ENCODE data around the gene IL3RA. TPM values are rescaled to one million over a fixed set of nuclear protein-coding genes. Genes with fewer than 3 reads are reported as not detected.
"Not testable (repeated sequence)": the region's sequence is repeated elsewhere in the genome, so short reads cannot be mapped to it uniquely, and the experiment has no call there.

IL3RA gene
- total RNA-seq: 10 to 100 TPM; 35.2 to 35.4 TPM

DNA sequence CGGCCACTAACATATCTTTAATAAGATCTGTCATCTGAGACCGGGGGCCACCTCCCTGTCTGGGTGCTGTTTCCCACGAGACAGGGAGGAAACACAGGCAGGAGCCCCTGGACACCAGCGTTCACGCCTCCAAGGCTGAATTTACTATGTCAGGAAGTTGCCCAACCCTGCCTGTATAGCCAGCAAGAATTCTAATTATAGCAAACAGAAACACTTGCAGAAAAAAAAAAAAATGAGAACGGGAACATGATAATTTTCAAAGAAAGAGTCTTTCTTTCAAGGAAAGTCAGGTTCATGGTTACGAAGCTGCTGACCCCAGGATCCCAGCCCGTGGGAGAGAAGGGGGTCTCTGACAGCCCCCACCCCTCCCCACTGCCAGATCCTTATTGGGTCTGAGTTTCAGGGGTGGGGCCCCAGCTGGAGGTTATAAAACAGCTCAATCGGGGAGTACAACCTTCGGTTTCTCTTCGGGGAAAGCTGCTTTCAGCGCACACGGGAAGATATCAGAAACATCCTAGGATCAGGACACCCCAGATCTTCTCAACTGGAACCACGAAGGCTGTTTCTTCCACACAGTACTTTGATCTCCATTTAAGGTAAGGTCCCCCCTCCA is at the start of gene IL3RA:
IL3RA (plus strand) TSS at position 455 of the 613 bp plus-strand sequence. CDS start 4,981 bp downstream, outside the sequence.
- H3K36me3 Mint-ChIP-seq (ENCODE audit: low read depth): peaks cover 47% of the 10 kb centered on the region
- no peaks in the 10 kb centered on the region for H3K27me3 Mint-ChIP-seq
- peak within 1 kb of the TSS; percentile 89 for H3K4me3 Mint-ChIP-seq
- peak; percentile 52 for DNase-seq
- ChIA-PET POLR2A (no interaction called here), CTCF (no interaction called here)
- H3K4me1 Mint-ChIP-seq: peaks cover 41% of the 10 kb centered on the region
- peaks cover 28% of the 10 kb centered on the region for H3K9me3 Mint-ChIP-seq
- H3K27ac Mint-ChIP-seq: peak within 1 kb of the TSS; percentile 82

DNA sequence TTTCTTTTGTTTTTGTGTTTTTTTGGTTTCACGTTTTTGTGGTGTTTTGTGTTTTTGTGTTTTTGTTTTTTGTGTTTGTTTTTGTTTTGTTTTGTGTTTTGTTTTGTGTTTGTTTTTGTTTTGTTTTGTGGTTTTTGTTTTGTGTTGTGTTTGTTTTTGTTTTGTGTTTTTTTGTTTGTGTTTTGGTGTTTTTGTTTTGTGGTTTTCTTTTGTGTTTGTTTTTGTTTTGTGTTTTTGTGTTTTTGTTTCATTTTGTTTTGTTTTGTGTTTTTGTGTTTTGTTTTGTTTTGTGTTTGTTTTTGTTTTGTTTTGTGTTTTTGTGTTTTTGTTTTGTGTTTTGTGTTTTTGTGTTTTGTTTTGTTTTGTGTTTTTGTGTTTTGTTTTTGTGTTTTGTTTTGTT is 47.0 kb upstream of the IL3RA start:
- Mint-ChIP-seq H3K4me1 (peaks cover 3% of the 10 kb centered on the region), H3K36me3 (ENCODE audit: low read depth) (peaks cover 8% of the 10 kb centered on the region), H3K4me3 (no peak overlapping the region), H3K27ac (peak overlapping the region; percentile 72), H3K9me3 (peaks cover 4% of the 10 kb centered on the region), H3K27me3 (peaks cover 17% of the 10 kb centered on the region)
- ChIA-PET POLR2A (no interaction called here), CTCF (no interaction called here)
- DNase-seq: no peak

DNA sequence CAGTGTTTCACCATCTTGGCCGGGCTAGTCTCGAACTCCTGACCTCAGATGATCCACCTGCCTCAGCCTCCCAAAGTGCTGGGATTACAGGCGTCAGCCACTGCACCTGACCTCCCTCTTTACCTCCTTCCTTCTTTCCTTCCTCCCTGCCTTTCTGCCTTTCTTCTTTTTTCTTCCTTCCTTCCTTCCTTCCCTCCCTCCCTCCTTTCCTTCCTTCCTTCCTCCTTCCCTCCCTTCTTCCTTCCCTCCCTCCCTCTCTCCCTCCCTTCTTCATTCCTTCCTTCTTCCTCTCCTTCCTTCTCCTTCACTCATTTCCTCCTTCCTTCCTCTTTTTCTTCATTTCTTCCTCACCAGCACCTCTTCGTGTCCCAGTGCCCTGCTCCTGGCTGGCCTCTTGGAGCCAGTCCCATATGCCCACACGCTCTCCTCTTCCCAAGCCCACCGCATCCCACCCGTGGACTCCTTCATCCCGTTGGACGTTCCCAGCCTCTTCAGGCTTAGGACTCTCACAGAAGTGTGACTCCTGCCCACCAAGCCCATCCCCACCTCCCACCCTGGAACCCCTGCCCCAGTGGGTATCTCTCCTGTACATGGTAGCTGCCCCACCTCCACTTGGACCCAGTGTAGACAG is 45.4 kb upstream of the IL3RA start:
- no peak overlapping the region for H3K4me3 Mint-ChIP-seq
- peaks cover 8% of the 10 kb centered on the region for H3K36me3 Mint-ChIP-seq (ENCODE audit: low read depth)
- peaks cover 17% of the 10 kb centered on the region for H3K27me3 Mint-ChIP-seq
- CTCF ChIA-PET: no interaction called here
- POLR2A ChIA-PET: no interaction called here
- H3K4me1 Mint-ChIP-seq: peaks cover 3% of the 10 kb centered on the region
- H3K27ac Mint-ChIP-seq: no peak overlapping the region
- H3K9me3 Mint-ChIP-seq: peaks cover 10% of the 10 kb centered on the region
- no peak for DNase-seq

DNA sequence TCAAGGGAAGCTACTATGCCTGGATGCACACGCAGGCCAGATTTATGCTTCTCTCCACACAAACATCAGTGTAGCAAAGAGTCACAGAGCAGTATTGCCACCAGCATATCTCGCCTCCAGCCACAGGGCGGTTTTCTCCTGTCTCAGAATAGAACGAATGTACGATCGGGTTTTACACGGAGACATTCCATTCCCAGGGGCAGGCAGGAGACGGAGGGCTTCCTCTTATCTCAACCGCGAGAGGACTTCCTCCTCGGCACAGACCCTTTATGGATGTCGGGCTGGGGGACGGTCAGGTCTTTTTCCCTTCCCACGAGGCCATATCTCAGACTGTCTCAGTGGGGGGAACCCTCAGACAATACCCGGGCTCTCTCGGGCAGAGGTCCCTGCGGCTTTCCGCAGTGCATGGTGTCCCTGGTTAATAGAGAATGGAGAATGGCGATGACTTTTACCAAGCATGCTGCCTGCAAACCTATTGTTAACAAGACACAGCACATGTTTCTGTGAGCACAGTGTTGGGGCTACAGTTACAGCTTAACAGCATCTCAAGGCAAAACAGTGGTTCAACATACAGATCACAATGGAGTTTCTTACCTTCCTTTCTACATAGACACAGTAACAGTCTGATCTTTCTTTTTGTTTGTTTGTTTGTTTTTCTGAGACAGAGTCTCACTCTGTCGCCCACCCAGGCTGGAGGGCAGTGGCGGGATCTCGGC is 43.9 kb upstream of the IL3RA start:
- H3K36me3 Mint-ChIP-seq (ENCODE audit: low read depth): peaks cover 8% of the 10 kb centered on the region
- CTCF ChIA-PET: no interaction called here
- no peak for DNase-seq
- peaks cover 10% of the 10 kb centered on the region for H3K9me3 Mint-ChIP-seq
- H3K27ac Mint-ChIP-seq: no peak overlapping the region
- H3K4me1 Mint-ChIP-seq: peaks cover 3% of the 10 kb centered on the region
- no peak overlapping the region for H3K4me3 Mint-ChIP-seq
- peaks cover 17% of the 10 kb centered on the region for H3K27me3 Mint-ChIP-seq
- POLR2A ChIA-PET: no interaction called here

DNA sequence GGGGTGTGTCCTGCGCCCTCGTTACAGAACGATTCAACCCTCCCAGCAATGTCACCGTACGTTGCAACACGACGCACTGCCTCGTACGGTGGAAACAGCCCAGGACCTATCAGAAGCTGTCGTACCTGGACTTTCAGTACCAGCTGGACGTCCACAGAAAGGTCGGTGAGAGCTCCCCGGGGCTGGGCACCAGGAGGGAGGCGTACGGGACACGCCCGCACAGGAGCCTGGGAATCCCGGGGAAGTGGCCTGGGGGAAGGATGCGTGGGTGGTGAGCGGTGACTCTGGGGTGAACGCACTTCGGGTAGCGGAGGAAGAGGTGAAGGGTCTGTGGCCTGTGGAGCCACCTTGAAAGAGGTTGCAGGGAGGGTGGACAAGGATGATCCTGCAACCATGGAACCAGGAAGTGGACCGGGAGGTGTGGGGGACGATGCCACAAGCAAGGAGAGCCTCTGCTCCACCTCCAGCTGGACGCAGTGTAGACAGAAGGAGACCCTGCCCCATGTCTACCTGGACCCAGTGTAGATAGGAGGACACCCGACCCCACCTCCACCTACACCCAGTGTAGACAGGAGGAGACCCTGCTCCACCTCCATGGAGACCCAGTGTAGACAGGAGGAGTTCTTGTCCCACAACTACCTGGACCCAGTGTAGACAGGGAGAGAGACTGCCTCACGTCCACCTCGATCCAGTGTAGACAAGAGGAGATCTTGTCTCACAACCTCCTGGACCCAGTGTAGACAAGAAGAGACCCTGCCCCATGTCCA is 42.1 kb upstream of the IL3RA start:
- Mint-ChIP-seq H3K36me3 (ENCODE audit: low read depth) (peaks cover 5% of the 10 kb centered on the region), H3K4me3 (no peak overlapping the region), H3K27ac (no peak overlapping the region), H3K4me1 (peaks cover under 1% of the 10 kb centered on the region), H3K9me3 (peaks cover 17% of the 10 kb centered on the region), H3K27me3 (peaks cover 14% of the 10 kb centered on the region)
- DNase-seq: no peak
- ChIA-PET POLR2A (no interaction called here), CTCF (no interaction called here)

DNA sequence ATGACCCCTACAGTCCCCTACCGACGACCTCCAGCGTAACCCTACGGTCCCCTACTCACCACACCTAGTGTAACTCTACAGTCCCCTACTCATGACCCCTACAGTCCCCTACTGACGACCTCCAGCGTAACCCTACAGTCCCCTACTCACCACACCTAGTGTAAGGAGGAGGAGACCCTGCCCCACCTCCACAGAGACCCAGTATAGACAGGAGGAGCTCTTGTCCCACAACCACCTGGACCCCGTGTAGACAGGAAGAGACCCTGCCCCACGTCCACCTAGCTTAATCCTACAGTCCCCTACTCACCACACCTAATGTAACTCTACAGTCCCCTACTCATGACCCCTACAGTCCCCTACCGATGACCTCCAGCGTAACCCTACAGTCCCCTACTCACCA is 41.0 kb upstream of the IL3RA start:
- Mint-ChIP-seq H3K4me1 (no peaks in the 10 kb centered on the region), H3K4me3 (no peak overlapping the region), H3K27ac (no peak overlapping the region), H3K9me3 (peaks cover 12% of the 10 kb centered on the region), H3K27me3 (peaks cover 13% of the 10 kb centered on the region), H3K36me3 (ENCODE audit: low read depth) (no peaks in the 10 kb centered on the region)
- DNase-seq: no peak
- POLR2A ChIA-PET: no interaction called here
- CTCF ChIA-PET: no interaction called here

DNA sequence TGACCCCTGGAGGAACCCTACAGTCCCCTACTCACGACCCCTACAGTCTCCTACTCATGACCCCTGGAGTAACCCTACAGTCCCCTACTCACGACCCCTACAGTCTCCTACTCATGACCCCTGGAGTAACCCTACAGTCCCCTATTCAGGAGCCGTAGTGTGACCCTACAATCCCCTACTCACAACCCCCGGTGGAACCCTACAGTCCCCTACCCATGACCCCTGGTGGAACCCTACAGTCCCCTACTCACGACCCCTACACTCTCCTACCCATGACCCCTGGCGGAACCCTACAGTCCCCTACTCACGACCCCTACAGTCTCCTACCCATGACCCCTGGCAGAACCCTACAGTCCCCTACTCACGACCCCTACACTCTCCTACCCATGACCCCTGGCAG is 39.0 kb upstream of the IL3RA start:
- H3K9me3 Mint-ChIP-seq: peaks cover 12% of the 10 kb centered on the region
- POLR2A ChIA-PET; H3K27ac Mint-ChIP-seq; DNase-seq; H3K4me1 Mint-ChIP-seq; H3K36me3 Mint-ChIP-seq (ENCODE audit: low read depth); H3K27me3 Mint-ChIP-seq; H3K4me3 Mint-ChIP-seq; CTCF ChIA-PET: not testable (repeated sequence)

DNA sequence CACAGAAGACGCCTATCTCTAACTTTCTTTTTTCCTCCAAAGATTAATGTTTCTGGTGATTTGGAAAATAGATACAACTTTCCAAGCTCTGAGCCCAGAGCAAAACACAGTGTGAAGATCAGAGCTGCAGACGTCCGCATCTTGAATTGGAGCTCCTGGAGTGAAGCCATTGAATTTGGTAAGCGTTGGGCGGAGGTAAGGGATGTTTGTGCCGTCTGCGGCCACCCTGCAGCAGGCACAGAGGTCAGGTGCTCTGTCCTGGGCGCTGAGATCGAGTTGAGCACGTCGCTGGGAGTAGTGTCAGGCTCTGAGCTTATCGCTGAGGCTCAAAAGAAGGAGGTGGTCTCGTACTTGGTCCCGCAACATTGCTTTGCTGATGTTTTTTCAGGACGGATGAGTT is 36.1 kb upstream of the IL3RA start:
- DNase-seq: no peak
- Mint-ChIP-seq H3K4me1 (no peaks in the 10 kb centered on the region), H3K9me3 (peaks cover 12% of the 10 kb centered on the region), H3K27me3 (no peaks in the 10 kb centered on the region), H3K27ac (no peak overlapping the region), H3K36me3 (ENCODE audit: low read depth) (no peaks in the 10 kb centered on the region), H3K4me3 (no peak overlapping the region)
- CTCF ChIA-PET: no interaction called here
- POLR2A ChIA-PET: no interaction called here

DNA sequence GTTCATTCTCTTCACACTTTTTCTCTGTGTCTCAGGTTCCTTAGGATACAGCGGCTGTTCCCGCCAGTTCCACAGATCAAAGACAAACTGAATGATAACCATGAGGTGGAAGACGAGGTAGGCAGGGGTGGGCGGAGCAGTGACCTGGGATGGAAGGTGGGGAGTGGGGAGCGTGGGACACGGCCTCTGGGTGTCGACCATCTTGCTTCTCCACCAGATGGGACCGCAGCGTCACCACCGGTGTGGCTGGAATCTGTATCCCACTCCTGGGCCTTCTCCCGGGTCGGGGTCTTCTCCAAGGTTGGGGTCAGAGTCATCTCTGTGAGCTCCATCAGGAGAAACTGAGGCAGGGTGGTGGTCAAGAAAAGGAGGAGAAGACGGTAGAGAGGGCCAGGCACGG is 31.2 kb upstream of the IL3RA start:
- Mint-ChIP-seq H3K4me3 (no peak overlapping the region), H3K4me1 (no peaks in the 10 kb centered on the region), H3K9me3 (peaks cover 16% of the 10 kb centered on the region), H3K36me3 (ENCODE audit: low read depth) (no peaks in the 10 kb centered on the region), H3K27me3 (no peaks in the 10 kb centered on the region), H3K27ac (no peak overlapping the region)
- CTCF ChIA-PET: no interaction called here
- POLR2A ChIA-PET: no interaction called here
- DNase-seq: no peak

DNA sequence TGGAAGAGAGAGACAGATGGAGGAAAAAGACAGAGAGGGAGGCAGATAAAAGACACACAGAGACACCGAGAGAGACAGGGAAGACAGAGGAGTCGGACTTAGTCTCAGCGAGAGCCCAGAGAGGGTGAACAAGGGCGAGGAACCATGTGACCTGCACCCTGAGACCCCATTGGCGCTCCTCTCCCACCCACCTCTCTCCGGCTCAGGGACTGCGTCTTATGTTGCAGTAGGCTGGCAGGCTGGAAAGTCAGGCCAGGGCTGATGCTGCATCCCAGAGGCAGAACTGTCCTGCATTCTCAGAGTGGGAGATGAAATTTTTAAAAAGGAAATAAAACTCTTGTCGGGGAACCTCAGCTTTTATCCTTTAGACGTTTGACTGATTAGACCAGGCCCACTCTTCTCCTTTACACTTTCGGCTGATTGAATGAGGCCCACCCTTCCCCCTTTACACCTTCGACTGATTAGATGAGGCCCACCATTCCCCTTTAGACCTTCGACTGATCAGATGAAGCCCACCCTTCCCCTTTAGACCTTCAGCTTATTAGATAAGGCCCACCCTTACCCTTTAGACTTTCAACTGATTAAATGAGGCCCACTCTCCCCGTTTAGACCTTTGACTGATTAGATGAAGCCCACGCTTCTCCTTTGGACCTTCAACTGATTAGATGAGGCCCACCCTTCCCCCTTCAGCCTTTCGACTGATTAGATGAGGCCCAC is 29.5 kb upstream of the IL3RA start:
- H3K4me1 Mint-ChIP-seq: no peaks in the 10 kb centered on the region
- CTCF ChIA-PET: no interaction called here
- no peaks in the 10 kb centered on the region for H3K36me3 Mint-ChIP-seq (ENCODE audit: low read depth)
- POLR2A ChIA-PET: no interaction called here
- H3K9me3 Mint-ChIP-seq: peaks cover 16% of the 10 kb centered on the region
- DNase-seq: no peak
- H3K27ac Mint-ChIP-seq: no peak overlapping the region
- H3K27me3 Mint-ChIP-seq: no peaks in the 10 kb centered on the region
- H3K4me3 Mint-ChIP-seq: no peak overlapping the region

DNA sequence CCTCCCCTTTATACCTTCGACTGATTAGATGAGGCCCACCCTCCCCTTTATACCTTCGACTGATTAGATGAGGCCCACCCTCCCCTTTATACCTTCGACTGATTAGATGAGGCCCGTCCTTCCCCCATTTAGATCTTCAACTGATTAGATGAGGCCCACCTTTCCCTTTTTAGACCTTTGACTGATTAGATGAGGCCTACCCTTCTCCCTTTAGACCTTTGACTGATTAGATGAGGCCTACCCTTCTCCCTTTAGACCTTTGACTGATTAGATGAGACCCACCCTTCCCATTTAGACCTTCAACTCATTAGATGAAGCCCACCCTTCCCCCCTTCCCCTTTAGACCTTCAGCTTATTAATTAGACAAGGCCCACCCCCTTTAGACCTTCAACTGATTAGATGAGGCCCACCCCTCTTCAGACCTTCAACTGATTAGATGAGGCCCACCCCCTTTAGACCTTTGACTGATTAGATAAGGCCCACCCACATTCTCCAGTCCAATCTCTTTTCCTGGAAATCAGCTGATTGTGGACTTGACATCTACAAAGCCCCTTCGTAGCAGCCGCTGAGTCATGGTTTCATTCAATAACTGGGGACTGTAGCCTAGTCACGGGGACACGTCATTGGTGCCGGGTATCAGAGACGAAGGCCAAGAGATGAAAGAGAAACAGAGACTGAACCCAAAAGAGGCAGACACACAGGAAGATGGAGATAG is 28.8 kb upstream of the IL3RA start:
- peaks cover 16% of the 10 kb centered on the region for H3K9me3 Mint-ChIP-seq
- POLR2A ChIA-PET: no interaction called here
- no peak overlapping the region for H3K27ac Mint-ChIP-seq
- CTCF ChIA-PET: no interaction called here
- no peaks in the 10 kb centered on the region for H3K4me1 Mint-ChIP-seq
- no peak overlapping the region for H3K4me3 Mint-ChIP-seq
- no peak for DNase-seq
- no peaks in the 10 kb centered on the region for H3K27me3 Mint-ChIP-seq
- no peaks in the 10 kb centered on the region for H3K36me3 Mint-ChIP-seq (ENCODE audit: low read depth)

DNA sequence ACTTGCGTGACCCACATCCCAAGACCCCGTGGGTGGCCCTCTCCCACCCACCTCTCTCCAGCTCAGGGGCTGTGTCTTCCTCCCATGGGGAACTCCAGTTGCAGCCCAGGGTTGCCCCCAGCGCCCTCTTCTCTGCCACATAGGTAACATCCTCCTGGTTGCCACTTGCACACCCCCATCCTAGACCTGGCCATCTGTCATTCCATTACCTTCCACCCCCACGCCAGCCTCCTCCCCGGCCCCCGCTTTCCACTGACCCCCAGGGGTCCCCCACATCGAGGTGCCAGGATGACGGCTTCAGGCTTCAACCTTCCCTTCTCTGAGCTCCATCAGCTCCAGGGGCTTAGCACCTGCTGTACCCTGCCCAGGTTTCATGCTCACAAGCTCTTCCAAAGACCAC is 28.1 kb upstream of the IL3RA start:
- ChIA-PET POLR2A (no interaction called here), CTCF (no interaction called here)
- DNase-seq: no peak
- no peak overlapping the region for H3K4me3 Mint-ChIP-seq
- no peaks in the 10 kb centered on the region for H3K36me3 Mint-ChIP-seq (ENCODE audit: low read depth)
- H3K27me3 Mint-ChIP-seq: no peaks in the 10 kb centered on the region
- H3K4me1 Mint-ChIP-seq: no peaks in the 10 kb centered on the region
- no peak overlapping the region for H3K27ac Mint-ChIP-seq
- peaks cover 16% of the 10 kb centered on the region for H3K9me3 Mint-ChIP-seq

DNA sequence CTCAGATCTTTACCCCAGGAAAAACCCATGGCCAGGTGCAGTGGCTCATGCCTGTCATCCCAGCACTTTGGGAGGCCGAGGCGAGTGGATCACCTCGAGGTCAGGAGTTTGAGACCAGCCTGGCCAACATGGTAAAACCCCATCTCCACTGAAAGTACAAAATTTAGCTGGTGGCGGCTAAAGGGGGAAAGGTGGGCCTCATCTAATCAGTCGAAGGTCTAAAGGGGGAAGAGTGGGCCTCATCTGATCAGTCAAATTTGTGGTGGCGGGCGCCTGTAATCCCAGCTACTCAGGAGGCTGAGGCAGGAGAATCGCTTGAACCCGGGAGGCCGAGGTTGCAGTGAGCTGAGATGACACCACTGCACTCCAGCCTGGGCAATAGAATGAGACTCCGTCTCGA is 27.7 kb upstream of the IL3RA start:
- CTCF ChIA-PET; H3K4me1 Mint-ChIP-seq; POLR2A ChIA-PET; H3K27me3 Mint-ChIP-seq; DNase-seq; H3K27ac Mint-ChIP-seq; H3K36me3 Mint-ChIP-seq (ENCODE audit: low read depth); H3K4me3 Mint-ChIP-seq: not testable (repeated sequence)
- peaks cover 16% of the 10 kb centered on the region for H3K9me3 Mint-ChIP-seq

All from activated CD4-positive, alpha-beta memory T cell treated with anti-CD3 and anti-CD28 coated beads, Interleukin-2, amount 10 ng/mL, durations not matched to agents 7 days and 5 days (primary cell).